CD1c-positive myeloid dendritic cell (primary cell): Measurements from ENCODE around the gene SNAI3.
A peak's percentile ranks its signal among the peaks of the same experiment; 100 is the strongest.

Experiments
- DNase-seq: peaks from one replicate; pipeline ENCODE4 v3.0.0-alpha.2; 2016; ENCODE audit errors: extremely low spot score

SNAI3 gene

GRCh38 chr16:88691924-88692560, 5.7 kb upstream of the SNAI3 start:
- peak; percentile 96 for DNase-seq

- no peak for DNase-seq
These were observed 5.0 kb upstream of the SNAI3 start for GRCh38 chr16:88691129-88691813.

GRCh38 chr16:88690341-88691128, 4.2 kb upstream of the SNAI3 start:
- DNase-seq, result peak; percentile 55

GRCh38 chr16:88688013-88688778, 1.9 kb upstream of the SNAI3 start:
- no peak for DNase-seq

- DNase-seq, result no peak
These were observed 1.3 kb upstream of the SNAI3 start for GRCh38 chr16:88687676-88688012.

GRCh38 chr16:88687254-88687576, 908 bp upstream of the SNAI3 start:
- no peak for DNase-seq

- DNase-seq, result peak; percentile 46
These were observed 257 bp downstream of the SNAI3 start for GRCh38 chr16:88686062-88686438.

GRCh38 chr16:88685156-88686061, 898 bp downstream of the SNAI3 start:
- DNase-seq, result peak; percentile 78

- DNase-seq, result peak; percentile 44
These were observed 1.6 kb downstream of the SNAI3 start for GRCh38 chr16:88684569-88685155.

- DNase-seq, result peak; percentile 95
These were observed 4.4 kb downstream of the SNAI3 start for GRCh38 chr16:88681709-88682451.

- no peak for DNase-seq
These were observed 5.1 kb downstream of the SNAI3 start for GRCh38 chr16:88681084-88681680.

GRCh38 chr16:88680554-88681083, 5.7 kb downstream of the SNAI3 start:
- DNase-seq, result no peak

GRCh38 chr16:88678224-88678979, 7.9 kb downstream of the SNAI3 start:
- DNase-seq, result no peak

- DNase-seq, result no peak
These were observed 8.6 kb downstream of the SNAI3 start for GRCh38 chr16:88677721-88678120.

- no peak for DNase-seq
These were observed 9.6 kb downstream of the SNAI3 start for GRCh38 chr16:88676502-88677242.

- no peak for DNase-seq
These were observed 12.5 kb downstream of the SNAI3 start for GRCh38 chr16:88673716-88674379.

GRCh38 chr16:88672776-88673175, 13.5 kb downstream of the SNAI3 start:
- DNase-seq, result no peak

GRCh38 chr16:88671806-88672205, 14.5 kb downstream of the SNAI3 start:
- no peak for DNase-seq
